ENCODE data around the gene B3GAT2.

- TF ChIP-seq CTCF (IDR thresholded peaks at IDR 0.05) (no peak), POLR2A (IDR thresholded peaks at IDR 0.05) (no peak), POLR2AphosphoS5 (IDR thresholded peaks at IDR 0.05) (no peak)
Measured at GRCh38 chr6:70839286-70840266, 117.3 kb downstream of the B3GAT2 start.
